Measurements from ENCODE around the gene NBPF3.
"Not testable (repeated sequence)": the region's sequence is repeated elsewhere in the genome, so short reads cannot be mapped to it uniquely, and the experiment has no call there.

- TF ChIP-seq CTCF, POLR2A (IDR thresholded peaks at IDR 0.05): not testable (repeated sequence)
Observed at GRCh38 chr1:21420378-21420777, 19.6 kb upstream of the NBPF3 start.

Measured in thyroid gland (tissue), 4 donors.